GM18519 (cell line): ENCODE data around the gene PRKAR1A.
A peak's percentile ranks its signal among the peaks of the same experiment; 100 is the strongest.
"Not testable (repeated sequence)": the region's sequence is repeated elsewhere in the genome, so short reads cannot be mapped to it uniquely, and the experiment has no call there.

ENCODE experiments used
- ATAC-seq: cut with Tn5 transposase; IDR thresholded peaks from one replicate; pipeline ENCODE4 v1.9.1; 2021; ENCODE audit warnings: mild to moderate bottlenecking, moderate library complexity; ENCODE audit not compliant: unreplicated experiment, low FRiP score

Gene PRKAR1A

DNA sequence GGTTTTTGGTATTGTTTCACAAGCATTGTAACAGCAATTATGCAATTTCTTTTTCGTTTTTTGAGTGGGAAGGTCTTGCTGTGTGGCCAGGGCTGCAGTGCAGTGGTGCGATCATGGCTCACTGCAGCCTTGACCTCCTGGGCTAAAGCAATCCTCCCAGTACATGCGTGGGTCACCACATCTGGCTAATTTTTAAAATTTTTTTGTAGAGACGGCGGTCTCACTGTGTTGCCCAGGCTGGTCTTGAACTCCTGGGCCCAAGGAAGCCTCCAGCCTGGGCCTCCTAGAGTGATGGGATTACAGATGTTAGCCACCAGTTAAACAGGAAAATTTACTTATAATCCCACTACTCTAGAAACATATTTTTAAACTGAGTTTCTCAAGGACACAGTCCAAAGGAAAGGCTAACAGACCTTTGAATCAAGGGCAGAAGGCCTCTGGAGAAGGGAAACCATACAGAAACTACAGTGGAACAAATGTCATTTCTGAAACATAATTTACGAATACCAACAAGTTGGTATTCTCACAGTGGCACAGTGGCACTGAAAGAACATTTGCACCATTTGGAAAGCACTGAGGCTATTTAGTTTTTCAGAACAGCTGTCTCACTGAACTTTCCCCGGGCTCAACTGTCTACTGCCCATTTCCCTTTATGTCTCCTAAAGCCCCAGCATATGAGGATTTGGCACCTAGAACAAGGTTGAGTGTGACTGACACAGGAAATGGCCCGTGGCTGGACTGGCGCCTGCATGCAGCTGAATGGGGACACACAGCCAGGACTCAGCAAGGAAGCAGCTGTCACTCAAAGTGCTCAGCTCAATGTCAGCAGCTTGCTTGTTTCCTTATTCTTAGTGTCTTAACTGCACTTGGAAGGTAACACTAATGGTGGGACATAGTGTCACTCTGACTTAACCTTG lies 2.8 kb upstream of the PRKAR1A start:
- ATAC-seq, result no peak

DNA sequence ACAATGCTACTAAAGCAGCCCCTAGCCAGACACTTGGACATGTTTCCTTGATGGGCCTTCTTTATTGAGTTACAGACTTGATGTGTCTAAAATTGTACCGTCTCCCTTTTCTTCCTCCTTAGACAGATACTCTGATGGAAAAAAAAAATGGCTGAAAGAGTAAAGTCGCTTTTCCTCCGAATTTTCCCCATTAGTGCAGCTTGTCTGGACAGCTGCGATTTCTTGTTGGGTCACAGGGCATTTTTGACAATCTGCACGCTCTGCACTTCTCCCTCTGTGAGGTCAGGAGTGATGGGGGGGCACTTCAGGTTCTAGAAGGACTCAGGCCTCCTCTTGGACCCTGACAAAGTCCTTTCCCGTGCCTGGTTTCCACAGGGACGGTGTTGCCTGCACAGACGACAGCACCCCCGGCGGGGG lies 968 bp upstream of the PRKAR1A start:
- no peak for ATAC-seq

DNA sequence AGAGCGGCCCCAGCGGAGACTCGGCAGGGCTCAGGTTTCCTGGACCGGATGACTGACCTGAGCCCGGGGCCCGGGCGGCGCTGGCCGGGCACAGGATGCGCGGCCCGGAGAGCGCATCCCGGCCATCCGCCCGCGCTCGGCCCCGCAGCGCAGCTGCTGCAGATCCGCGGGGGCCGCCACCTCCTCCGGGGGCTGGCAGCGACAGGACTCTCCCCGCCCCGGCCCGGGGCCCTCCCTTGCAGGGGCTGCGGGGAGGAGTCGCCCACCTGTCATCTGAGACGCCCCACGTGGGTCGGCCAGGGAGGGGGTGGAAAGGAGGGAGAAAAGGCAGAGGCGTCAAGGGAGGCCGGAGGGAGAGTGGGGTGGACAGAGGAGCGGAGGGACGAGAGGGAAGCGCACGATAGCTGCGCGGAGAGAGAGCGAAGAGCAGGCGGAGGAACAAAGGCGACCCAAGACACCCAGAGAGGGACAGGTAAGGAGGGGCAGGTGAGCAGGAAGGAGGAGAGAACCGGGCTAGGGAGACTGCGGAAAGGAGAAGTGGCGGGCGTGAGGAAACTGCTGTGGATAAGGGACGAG lies 471 bp upstream of the PRKAR1A start:
- ATAC-seq, result peak; percentile 30

DNA sequence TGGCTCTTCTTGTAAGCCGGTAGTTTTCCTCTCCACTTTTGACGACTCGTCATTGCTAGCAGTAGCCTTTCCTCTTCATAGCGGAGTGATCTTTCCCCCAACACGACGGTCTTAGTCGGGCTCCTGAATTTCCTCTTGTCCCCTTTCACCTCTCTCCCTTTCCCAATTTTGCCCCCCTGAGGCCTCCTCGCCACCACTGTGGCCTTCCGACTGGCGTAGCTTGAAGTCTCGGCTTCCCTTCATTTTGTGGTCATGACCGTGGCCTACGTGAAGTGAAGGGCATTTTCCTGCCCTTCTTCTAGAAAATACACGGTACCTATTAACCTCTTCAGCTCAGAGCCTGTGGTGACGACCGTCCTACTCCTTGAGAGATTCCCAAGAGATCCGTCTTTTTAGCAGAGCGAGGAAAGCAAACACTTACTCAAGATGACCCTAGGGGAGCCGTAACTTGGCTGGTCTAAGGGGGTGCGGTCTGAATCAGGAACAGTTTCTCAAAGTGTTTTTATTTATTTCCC lies 787 bp downstream of the PRKAR1A start:
- no peak for ATAC-seq

DNA sequence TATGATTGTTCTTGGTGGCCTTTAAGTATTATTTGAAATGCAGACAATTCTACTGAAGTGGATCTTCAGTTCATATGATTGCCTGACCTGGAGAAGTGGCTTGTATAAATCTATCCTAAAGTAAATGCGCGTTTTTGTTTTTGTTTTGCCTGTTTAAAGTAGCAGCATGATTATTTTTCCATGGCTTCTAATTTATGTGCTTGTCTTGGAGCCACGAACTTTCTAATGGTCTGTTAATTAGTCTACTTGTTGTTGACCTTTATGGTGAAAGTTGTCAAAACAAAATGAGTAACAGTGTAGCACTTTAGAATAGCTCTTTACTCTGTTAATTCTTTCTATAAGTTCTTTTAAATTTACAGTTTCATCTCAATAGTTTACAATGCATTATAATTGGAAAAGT lies 1.7 kb downstream of the PRKAR1A start:
- ATAC-seq, result no peak

DNA sequence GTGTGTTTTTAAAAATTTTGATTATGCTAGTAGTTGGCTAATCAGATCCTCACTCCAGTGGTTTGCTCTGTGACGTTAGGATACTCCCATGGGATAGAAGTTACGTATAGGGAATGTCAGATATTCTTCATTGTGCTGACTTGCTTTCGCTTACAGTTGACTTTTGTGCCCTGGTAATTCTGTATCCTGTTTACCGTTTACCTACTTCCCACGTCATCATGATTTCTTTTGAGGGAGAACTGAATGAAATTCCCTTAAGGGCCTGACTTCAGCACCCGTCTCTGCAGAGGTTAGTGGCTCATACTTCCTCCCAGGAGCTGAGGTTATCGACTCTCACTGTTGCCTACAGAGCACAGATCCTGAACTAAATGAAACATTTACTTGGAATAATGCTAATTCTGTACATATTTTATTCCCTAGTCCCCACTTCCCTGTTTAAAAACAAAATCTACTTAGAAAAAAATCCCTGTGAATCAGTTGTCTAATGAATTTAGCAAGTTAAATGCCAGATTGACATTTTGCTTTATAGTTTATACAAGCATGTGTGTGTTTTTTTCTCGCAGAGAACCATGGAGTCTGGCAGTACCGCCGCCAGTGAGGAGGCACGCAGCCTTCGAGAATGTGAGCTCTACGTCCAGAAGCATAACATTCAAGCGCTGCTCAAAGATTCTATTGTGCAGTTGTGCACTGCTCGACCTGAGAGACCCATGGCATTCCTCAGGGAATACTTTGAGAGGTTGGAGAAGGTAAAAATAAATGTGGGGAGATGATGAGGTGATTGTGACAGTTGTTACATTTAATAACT lies 2.8 kb downstream of the PRKAR1A start:
- ATAC-seq, result no peak

DNA sequence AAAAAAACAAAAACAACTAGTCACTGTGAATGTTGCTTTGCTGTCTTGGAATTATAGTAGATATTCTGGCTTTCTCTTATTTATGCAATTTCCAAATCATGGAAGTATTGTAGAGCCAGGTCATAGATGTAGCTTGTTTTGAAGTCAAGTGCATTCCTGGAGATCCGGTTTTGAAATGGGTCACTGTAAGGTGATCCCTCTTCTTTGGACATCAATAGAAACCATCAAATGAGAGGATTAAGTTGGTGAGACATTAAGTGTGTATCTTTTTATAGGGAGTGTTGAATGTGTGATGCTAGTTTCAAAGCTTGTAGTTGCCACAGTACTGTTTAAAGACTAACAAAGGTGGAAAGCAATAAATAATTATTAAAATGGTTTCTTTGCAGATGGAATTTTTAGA lies 4.5 kb downstream of the PRKAR1A start:
- ATAC-seq, result no peak

DNA sequence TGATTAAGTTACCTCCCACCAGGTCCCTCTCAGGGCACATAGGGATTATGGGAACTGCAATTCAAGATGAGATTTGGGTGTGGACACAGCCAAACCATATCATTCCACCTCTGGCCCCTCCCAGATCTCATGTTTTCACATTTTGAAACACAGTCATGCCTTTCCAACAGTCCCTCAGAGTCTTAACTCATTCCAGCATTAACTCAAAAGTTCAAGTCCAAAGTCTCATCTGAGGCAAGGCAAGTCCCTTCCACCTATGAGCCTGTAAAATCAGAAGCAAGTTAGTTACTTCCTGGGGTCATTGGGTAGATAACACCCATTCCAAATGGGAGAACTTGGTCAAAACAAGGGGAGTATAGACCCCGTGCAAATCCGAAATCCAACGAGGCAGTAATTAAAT lies 5.4 kb downstream of the PRKAR1A start:
- ATAC-seq, result not testable (repeated sequence)

DNA sequence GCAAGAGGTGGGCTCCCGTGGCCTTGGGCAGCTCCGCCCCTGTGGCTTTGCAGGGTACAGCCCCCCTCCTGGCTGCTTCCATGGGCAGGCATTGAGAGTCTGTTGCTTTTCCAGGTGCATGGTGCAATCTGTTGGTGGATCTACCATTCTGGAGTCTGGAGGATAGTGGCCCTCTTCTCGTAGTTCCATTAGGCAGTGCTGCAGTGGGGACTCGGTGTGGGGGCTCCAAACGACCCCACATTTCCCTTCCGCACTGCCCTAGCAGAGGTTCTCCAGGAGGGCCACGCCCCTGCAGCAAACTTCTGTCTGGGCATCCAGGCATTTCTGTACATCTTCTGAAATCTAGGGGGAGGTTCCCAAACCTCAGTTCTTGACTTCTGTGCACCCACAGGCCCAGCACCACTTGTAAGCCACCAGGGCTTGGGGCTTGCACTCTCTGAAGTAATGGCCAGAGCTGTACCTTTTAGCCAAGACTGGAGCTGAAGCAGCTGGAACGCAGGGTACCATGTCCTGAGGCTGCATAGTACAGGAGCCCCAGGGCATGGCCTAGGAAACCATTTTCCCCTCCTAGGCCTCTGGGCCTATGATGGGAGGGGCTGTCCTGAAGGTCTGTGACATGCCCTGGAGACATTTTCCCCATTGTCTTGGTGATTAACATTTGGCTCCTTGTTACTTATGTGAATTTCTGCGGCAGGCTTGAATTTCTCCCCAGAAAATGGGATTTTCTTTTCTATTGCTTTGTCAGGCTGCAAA lies 6.0 kb downstream of the PRKAR1A start:
- ATAC-seq, result no peak

DNA sequence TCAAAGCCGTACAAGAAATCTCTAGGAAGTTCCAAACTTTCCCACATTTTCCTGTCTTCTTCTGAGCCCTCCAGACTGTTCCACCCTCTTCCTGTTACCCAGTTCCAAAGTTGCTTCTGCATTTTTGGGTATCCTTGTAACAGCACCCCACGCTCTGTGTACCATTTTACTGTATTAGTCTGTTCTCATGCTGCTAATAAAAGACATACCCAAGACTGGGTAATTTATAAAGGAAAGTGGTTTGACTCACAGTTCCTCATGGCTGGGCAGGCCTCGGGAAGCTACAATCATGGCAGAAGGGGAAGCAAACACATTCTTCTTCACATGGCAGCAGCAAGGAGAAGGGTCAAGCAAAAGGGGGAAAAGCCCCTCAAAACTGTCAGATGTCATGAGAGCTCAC lies 6.8 kb downstream of the PRKAR1A start:
- ATAC-seq, result not testable (repeated sequence)

DNA sequence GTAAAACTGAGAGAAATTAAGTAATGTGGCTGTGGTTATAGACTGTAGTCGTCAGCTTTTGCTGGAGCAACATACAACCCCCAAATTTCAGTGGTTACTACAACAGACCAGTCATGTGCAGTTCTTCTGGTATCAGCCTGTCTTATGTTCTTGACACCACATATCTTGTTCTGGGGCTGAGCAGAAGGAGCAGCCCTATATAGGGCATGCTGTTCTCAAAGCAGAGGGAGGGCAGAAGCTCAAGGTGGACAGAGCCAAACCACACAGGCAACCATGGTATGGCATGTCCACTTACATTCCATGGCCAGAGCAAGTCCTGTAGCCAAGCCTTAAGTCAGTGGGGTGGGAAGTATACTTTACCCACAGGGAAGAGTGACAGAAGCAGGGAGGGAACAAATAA lies 7.7 kb downstream of the PRKAR1A start:
- ATAC-seq, result no peak

DNA sequence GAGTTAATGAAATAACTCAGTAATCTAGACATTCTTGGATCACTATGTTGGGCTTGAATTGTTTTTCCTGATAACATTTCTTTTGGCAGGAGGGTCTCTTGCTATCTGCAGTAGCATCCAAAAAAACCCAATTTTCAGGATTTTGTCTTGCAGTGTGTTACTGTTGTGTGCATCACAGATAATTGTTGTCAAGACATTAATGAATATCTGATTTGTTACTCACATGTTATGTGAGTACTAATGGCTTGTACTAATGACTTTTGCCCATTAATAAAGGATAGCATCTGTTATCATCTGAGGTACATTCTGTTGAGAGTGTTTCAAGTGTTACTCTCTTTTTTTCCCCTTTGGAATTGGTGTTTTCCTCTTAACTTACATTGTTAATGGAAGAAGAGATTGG lies 10.0 kb downstream of the PRKAR1A start:
- no peak for ATAC-seq

DNA sequence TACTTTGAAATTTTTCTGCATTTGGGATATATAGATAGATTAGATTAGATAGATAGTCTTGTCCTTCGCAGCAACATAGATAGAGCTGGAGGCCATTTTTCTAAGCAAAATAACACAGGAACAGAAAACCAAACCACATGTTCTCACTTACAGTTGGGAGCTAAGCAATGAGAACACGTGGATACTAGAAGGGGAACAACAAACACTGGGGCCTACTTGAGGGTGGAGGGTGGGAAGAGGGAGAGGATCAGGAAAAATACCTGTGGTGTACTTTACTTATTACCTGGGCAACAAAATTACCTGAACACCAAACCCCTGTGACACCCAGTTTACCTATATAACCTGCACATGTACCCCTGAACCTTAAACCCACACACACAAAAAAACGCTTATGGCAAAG lies 14.3 kb downstream of the PRKAR1A start:
- no peak for ATAC-seq

DNA sequence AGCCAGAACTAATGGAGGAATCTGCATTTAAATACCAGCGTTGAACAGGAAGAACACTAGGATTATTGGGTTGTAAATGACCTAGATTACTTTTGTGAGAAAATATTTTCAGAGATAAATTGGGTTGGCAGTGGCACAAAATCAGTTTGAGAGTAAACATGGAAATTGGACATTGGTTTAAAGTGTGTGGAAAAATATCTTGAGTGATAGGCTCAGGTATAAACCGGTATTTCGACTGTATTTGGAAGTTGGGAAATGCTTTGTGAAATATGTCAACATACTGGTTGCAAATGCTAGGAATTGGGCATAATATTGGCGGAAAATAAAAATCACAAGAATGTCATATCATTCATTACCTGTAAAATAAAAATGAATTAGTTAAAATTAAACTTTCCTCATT lies 15.1 kb downstream of the PRKAR1A start:
- no peak for ATAC-seq

DNA sequence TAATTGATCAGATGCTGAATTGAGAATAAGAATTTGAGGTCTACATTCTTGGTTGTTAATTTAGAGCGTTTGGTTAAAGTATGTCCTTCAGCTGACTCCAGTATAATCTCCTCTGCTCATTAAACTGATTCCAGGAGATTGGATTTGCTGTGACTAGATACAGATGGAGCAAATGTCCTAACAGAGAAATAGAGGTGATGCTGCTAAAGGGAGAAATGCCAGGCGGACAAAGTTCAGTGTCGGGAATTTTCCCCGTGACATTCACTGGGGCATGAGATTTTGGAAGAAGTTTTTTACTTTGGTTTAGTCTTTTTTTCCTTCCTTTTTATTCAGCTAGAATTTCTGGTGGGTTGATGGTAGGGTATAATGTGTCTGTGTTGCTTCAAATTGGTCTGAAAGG lies 19.0 kb downstream of the PRKAR1A start:
- no peak for ATAC-seq

DNA sequence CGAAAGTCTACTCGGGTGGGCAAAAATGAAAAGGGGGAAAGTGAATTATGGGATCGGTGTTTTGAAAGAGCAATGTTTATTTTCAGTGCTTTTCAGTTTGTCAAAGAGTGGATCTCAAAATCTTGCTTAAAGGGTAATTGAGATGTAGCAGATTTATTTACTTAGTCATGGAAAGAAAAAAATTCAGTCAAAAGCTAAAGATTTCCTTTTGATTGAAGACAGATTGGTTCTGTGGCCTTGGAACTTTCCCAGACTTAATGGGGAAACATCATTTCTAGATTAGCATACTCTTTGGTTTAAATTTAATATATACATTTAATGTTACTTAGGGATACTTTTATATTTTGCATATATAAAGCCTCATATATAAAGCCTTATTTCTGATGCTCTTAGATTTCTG lies 20.6 kb downstream of the PRKAR1A start:
- no peak for ATAC-seq

DNA sequence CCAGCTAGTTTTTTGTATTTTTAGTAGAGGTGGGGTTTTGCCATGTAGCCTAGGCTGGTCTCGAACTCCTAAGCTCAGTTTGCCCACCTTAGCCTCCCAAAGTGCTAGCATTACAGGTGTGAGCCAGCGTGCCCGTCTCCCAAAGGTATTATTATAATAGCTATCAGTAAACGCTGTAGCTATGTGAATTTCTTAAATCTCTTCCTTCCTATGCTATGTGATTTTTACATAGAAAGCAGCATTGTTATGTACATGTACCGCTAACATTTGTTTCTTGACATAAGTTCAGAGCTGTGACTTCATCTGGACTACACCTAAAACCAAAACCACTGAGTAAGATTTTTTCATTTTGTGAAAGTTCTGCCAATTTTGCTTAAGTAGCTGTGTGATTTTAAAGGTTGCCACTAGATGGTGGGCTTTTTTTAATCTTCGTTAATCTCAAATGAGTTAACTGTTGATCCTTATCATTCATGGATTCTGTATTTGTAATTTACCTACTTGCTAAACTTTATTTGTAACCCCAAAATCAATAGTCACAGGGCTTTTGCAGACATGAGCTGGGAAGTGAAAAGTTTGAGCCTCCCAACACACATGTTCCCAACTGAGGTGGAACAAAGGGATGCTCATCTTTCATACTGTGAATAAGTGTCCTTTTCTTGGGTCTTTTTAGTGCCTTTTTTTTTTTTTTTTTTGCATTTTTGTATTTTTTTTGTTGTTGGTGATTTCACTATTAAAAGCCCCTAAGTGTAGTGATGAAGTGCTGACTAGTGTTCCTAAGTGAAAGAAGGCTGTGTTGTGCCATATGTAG lies 21.9 kb downstream of the PRKAR1A start:
- no peak for ATAC-seq

DNA sequence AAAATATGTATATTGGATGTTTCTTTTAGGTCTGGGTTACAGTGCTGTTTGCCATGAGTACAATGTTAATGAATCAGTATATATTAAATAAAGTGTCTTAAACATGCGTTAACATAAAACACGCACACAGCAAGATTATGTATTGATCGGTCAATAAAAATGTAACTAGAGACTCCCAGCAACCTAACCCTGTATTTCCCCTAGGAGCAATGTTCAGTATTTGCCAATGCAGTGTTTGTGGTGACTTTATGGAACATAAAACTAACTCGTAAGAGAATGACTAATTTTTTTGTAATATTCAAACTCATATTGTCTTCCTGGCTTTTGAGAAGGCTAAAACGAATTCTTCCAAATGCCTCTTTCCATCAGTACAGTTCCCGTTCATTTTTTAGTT lies 22.5 kb downstream of the PRKAR1A start:
- no peak for ATAC-seq

DNA sequence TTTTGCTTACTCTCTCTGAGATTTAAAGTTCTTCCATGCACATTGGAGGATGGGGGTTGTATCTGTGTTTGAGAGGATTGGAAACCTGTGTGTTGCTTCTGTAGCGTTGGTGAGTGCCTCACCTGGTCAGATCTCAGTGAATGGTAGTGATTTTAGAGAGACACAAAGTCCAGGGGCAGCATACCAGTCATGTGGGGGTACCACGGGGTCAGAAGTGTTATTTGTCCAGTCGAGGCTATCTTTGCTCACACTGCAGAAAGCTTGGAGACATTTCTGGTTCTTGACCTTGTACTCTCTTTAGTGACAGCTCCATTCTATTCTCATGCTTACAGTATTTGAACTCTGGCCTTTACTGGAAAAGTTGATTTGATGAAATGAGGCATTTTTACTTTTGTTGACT lies 23.7 kb downstream of the PRKAR1A start:
- ATAC-seq, result no peak
